GM21447 (cell line): ENCODE measurements around the gene SUCNR1.

ENCODE experiments used
- ATAC-seq: cut with Tn5 transposase; IDR thresholded peaks from one replicate; pipeline ENCODE4 v1.9.1; 2021; ENCODE audit not compliant: unreplicated experiment

The SUCNR1 gene

GRCh38 chr3:151933234-151933853 lies 59.9 kb downstream of the SUCNR1 start:
- no peak for ATAC-seq
